Measurements from ENCODE around the gene PRSS2. TPM values are rescaled to one million over a fixed set of nuclear protein-coding genes. Genes with fewer than 3 reads are reported as not detected.

The PRSS2 gene
- total RNA-seq, 4 donors from 2014 or later = 2.5 to 78.0 (median 12.0) TPM

GRCh38 chr7:142777318-142777717, 6.5 kb downstream of the PRSS2 start:
- Histone ChIP-seq H3K27me3 (no peaks in the 10 kb centered on the region), H3K36me3 (no peaks in the 10 kb centered on the region), H3K4me3 (no peak overlapping the region), H3K4me1 (no peaks in the 10 kb centered on the region), H3K27ac (no peak overlapping the region), H3K9me3 (no peaks in the 10 kb centered on the region)
- no peak for TF ChIP-seq POLR2A (IDR thresholded peaks at IDR 0.05)
- TF ChIP-seq EP300 (IDR thresholded peaks at IDR 0.05) = no peak
- TF ChIP-seq CTCF (IDR thresholded peaks at IDR 0.05) = no peak
- no peak for DNase-seq (ENCODE audit: low spot score in 2 of 2)
- 97% methylated on average over 2 of the region's 2 CpGs for WGBS, 2 donors

GRCh38 chr7:142782922-142783900, 12.4 kb downstream of the PRSS2 start:
- no peaks in the 10 kb centered on the region for H3K36me3 ChIP-seq
- H3K27ac ChIP-seq = peak overlapping the region in 1 of 4 donors; percentile 22
- peak; percentile 63 to 83 for DNase-seq (ENCODE audit: low spot score in 2 of 2)
- TF ChIP-seq CTCF (IDR thresholded peaks at IDR 0.05) (peak; percentile 80 to 90 (median 87)), EP300 (IDR thresholded peaks at IDR 0.05) (no peak)
- H3K27me3 ChIP-seq = no peaks in the 10 kb centered on the region
- peaks cover 0 to 6% (median 0%) of the 10 kb centered on the region in 4 donors for H3K4me1 ChIP-seq
- H3K9me3 ChIP-seq = no peaks in the 10 kb centered on the region
- WGBS, 2 donors = 10 to 13% methylated on average over 32 of the region's 32 CpGs
- peak overlapping the region in 3 of 4 donors; percentile 5 to 31 (median 30) for H3K4me3 ChIP-seq

- H3K4me1 ChIP-seq = peaks cover 0 to 6% (median 0%) of the 10 kb centered on the region in 4 donors
- no peaks in the 10 kb centered on the region for H3K36me3 ChIP-seq
- 82 to 88% methylated on average over 7 of the region's 7 CpGs for WGBS, 2 donors
- DNase-seq (ENCODE audit: low spot score in 2 of 2) = no peak
- H3K9me3 ChIP-seq = no peaks in the 10 kb centered on the region
- no peak for TF ChIP-seq EP300 (IDR thresholded peaks at IDR 0.05)
- no peak for TF ChIP-seq POLR2A (IDR thresholded peaks at IDR 0.05)
- TF ChIP-seq CTCF (IDR thresholded peaks at IDR 0.05) = no peak
- no peak overlapping the region for H3K4me3 ChIP-seq
- H3K27me3 ChIP-seq = no peaks in the 10 kb centered on the region
- no peak overlapping the region for H3K27ac ChIP-seq
Measured at GRCh38 chr7:142784096-142784495, 13.3 kb downstream of the PRSS2 start.

GRCh38 chr7:142784716-142785115, 13.9 kb downstream of the PRSS2 start:
- Histone ChIP-seq H3K27ac (no peak overlapping the region), H3K4me1 (peaks cover 0 to 6% (median 0%) of the 10 kb centered on the region in 4 donors), H3K36me3 (no peaks in the 10 kb centered on the region), H3K9me3 (no peaks in the 10 kb centered on the region), H3K27me3 (no peaks in the 10 kb centered on the region), H3K4me3 (no peak overlapping the region)
- TF ChIP-seq EP300 (IDR thresholded peaks at IDR 0.05) = no peak
- no peak for TF ChIP-seq CTCF (IDR thresholded peaks at IDR 0.05)
- TF ChIP-seq POLR2A (IDR thresholded peaks at IDR 0.05) = no peak
- 81 to 88% methylated on average over 8 of the region's 8 CpGs for WGBS, 2 donors
- no peak for DNase-seq (ENCODE audit: low spot score in 2 of 2)

- DNase-seq (ENCODE audit: low spot score in 2 of 2) = no peak
- Histone ChIP-seq H3K27me3 (no peaks in the 10 kb centered on the region), H3K9me3 (no peaks in the 10 kb centered on the region), H3K4me3 (no peak overlapping the region), H3K36me3 (no peaks in the 10 kb centered on the region), H3K4me1 (peaks cover 0 to 6% (median 0%) of the 10 kb centered on the region in 4 donors), H3K27ac (no peak overlapping the region)
- WGBS, 2 donors = 75 to 77% methylated on average over 8 of the region's 8 CpGs
- TF ChIP-seq CTCF (IDR thresholded peaks at IDR 0.05) = no peak
Measured at GRCh38 chr7:142785841-142786250, 15.1 kb downstream of the PRSS2 start.

Measured in tibial nerve (tissue), 4 donors.